ENCODE results near the gene IL22. TPM values are rescaled to one million over a fixed set of nuclear protein-coding genes. Genes with fewer than 3 reads are reported as not detected.

The IL22 gene
- total and polyA plus RNA-seq, 2 of the 8 experiments (the other 6 are each of a cell fraction or from before 2014, with no cell fraction given) = not detected

DNA sequence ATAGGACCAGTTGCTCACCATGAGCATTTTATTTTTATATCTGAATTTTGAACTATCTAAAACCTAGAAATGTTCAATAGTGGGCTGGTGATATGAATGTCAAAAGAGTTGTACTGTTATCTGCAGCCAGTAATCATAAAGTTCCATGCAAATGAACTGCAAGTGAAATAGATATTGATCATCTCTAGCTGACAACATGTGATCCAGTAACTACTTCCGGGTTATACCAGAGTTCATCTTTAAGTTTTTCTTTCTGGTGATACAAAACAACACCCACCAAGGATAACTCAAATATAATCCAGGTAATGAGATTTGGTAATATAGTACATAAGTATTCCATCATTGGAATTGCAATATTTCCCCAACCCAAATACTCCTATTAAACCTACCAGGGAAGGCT lies 31.9 kb downstream of the IL22 start (continued):
- TF ChIP-seq BCL11A (IDR thresholded peaks at IDR 0.05; ENCODE audit: low read depth in 2 of 2, low read length in 2 of 2) (no peak), FOSL1 (IDR thresholded peaks at IDR 0.05; ENCODE audit: insufficient read depth, low read depth, low read length) (no peak), YY1 (IDR thresholded peaks at IDR 0.05; ENCODE audit: low read depth, low read length) (no peak), RBBP5 (IDR thresholded peaks at IDR 0.05; ENCODE audit: borderline replicate concordance, low read depth, low read length) (no peak), EGR1 (IDR thresholded peaks at IDR 0.05; ENCODE audit: borderline replicate concordance, low read depth, low read length) (no peak), SP4 (IDR thresholded peaks at IDR 0.05; ENCODE audit: low read length) (no peak)
